ENCODE data around the gene ZDHHC14.

ZDHHC14 gene

DNA sequence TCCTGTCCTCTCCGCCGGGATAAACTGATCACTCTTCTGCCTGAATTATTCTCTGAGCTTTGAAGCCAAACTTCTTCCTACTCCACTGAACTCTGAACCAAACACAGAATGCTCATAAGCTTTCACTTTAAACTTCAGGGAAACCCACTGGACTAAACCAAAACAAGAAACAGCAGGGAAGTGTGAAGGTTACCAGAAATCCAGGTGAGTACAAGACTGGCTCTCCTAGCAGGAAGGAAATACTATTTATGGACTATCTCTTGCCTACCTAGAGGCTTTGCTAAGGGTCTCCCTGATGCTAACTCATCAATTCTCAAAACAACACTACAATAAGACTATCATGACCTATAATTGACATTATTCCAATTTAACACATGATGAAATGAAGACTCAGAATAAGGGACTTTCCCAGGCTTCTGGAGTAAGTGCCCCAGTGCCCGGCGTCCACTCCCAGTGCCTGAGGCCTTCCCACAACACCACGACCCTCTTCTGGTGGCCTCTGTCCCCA is 145.0 kb downstream of the ZDHHC14 start:
- Histone ChIP-seq H3K27ac (no peak overlapping the region), H2AFZ (ENCODE audit: low read depth) (no peak overlapping the region), H3K4me2 (no peak overlapping the region), H3K4me3 (IDR thresholded peaks at IDR 0.05; ENCODE audit: insufficient read depth, low read depth, low read length) (no peak overlapping the region), H3K79me2 (ENCODE audit: insufficient read depth, low read depth) (no peaks in the 10 kb centered on the region), H3K27me3 (ENCODE audit: insufficient read depth, low read depth) (no peaks in the 10 kb centered on the region), H3K36me3 (ENCODE audit: insufficient read depth) (no peaks in the 10 kb centered on the region), H3K9ac (no peak overlapping the region), H4K20me1 (ENCODE audit: insufficient read depth) (no peaks in the 10 kb centered on the region), H3K4me1 (ENCODE audit: low read depth, poor library complexity, severe bottlenecking) (peaks cover 10% of the 10 kb centered on the region)
- TF ChIP-seq, protein P1, sequence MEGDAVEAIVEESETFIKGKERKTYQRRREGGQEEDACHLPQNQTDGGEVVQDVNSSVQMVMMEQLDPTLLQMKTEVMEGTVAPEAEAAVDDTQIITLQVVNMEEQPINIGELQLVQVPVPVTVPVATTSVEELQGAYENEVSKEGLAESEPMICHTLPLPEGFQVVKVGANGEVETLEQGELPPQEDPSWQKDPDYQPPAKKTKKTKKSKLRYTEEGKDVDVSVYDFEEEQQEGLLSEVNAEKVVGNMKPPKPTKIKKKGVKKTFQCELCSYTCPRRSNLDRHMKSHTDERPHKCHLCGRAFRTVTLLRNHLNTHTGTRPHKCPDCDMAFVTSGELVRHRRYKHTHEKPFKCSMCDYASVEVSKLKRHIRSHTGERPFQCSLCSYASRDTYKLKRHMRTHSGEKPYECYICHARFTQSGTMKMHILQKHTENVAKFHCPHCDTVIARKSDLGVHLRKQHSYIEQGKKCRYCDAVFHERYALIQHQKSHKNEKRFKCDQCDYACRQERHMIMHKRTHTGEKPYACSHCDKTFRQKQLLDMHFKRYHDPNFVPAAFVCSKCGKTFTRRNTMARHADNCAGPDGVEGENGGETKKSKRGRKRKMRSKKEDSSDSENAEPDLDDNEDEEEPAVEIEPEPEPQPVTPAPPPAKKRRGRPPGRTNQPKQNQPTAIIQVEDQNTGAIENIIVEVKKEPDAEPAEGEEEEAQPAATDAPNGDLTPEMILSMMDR (conservative IDR thresholded peaks at IDR 0.05; ENCODE audit: low read depth, low read length), result no peak

DNA sequence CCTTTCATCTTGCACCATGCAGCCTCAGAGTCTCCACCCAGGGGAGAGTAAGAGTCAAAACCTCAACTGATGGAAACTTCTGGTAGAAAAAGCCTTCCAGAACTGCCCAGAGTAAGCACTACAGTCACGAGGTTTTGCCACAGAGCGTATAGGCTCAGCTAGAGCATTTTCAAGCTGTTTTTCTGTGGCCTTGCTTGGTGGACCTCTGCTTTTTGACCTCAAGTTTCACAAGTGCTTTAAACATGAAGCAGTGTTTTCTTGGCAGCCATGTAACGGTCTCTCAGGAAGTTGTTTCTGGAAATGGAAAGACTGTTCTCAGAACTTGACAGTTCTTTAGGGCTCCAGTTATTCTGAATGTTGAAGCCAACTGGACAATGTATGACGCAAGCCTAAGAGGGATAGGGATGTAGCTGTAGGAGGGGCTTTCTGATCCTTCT is 146.5 kb downstream of the ZDHHC14 start:
- H3K79me2 ChIP-seq (ENCODE audit: insufficient read depth, low read depth), result no peaks in the 10 kb centered on the region
- no peak overlapping the region for H2AFZ ChIP-seq (ENCODE audit: low read depth)
- H4K20me1 ChIP-seq (ENCODE audit: insufficient read depth), result no peaks in the 10 kb centered on the region
- H3K9ac ChIP-seq, result no peak overlapping the region
- H3K4me2 ChIP-seq, result no peak overlapping the region
- TF ChIP-seq, protein P1 (conservative IDR thresholded peaks at IDR 0.05; ENCODE audit: low read depth, low read length), result no peak
- no peak overlapping the region for H3K4me3 ChIP-seq (IDR thresholded peaks at IDR 0.05; ENCODE audit: insufficient read depth, low read depth, low read length)
- H3K4me1 ChIP-seq (ENCODE audit: low read depth, poor library complexity, severe bottlenecking), result peaks cover 10% of the 10 kb centered on the region
- H3K36me3 ChIP-seq (ENCODE audit: insufficient read depth), result no peaks in the 10 kb centered on the region
- no peaks in the 10 kb centered on the region for H3K27me3 ChIP-seq (ENCODE audit: insufficient read depth, low read depth)
- H3K27ac ChIP-seq, result no peak overlapping the region

DNA sequence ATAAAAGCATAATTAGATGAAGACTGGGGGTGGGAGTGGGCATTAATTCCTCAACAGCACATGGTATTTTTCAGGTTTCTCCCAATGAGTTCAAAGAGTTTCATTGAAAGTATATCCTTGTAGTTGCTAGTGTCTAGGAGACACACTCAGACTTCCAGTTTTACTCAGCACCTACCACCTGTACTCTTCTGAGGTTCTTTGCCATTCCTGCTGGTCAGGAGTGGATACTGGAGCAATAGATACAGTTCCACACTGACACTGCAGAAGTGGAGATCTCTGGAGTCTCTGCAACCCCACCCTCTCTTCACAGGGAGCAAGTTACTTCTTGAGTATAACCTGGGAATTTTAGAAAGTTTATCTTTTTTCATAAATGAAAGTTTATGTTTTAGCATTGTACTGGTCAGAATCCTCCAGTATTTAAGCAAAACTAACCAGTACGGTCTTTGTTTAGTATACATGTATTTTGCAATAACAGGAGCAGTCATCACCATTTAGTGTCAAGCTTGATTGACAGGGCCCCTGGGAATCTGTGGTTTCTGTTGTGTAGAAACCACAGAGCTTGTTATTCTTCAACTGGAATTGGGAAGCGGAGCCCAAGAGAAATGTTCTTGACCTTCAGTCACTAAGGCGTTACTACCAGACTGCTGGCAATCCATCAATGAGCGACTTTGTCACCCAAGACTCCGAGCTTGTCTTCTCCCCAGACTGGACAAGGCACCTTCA is 148.1 kb downstream of the ZDHHC14 start:
- no peak overlapping the region for H2AFZ ChIP-seq (ENCODE audit: low read depth)
- no peaks in the 10 kb centered on the region for H3K27me3 ChIP-seq (ENCODE audit: insufficient read depth, low read depth)
- no peak overlapping the region for H3K4me2 ChIP-seq
- H3K4me1 ChIP-seq (ENCODE audit: low read depth, poor library complexity, severe bottlenecking), result peaks cover 10% of the 10 kb centered on the region
- no peaks in the 10 kb centered on the region for H4K20me1 ChIP-seq (ENCODE audit: insufficient read depth)
- H3K27ac ChIP-seq, result no peak overlapping the region
- H3K36me3 ChIP-seq (ENCODE audit: insufficient read depth), result no peaks in the 10 kb centered on the region
- H3K79me2 ChIP-seq (ENCODE audit: insufficient read depth, low read depth), result no peaks in the 10 kb centered on the region
- H3K4me3 ChIP-seq (IDR thresholded peaks at IDR 0.05; ENCODE audit: insufficient read depth, low read depth, low read length), result no peak overlapping the region
- TF ChIP-seq, protein P1 (conservative IDR thresholded peaks at IDR 0.05; ENCODE audit: low read depth, low read length), result no peak
- H3K9ac ChIP-seq, result no peak overlapping the region

DNA sequence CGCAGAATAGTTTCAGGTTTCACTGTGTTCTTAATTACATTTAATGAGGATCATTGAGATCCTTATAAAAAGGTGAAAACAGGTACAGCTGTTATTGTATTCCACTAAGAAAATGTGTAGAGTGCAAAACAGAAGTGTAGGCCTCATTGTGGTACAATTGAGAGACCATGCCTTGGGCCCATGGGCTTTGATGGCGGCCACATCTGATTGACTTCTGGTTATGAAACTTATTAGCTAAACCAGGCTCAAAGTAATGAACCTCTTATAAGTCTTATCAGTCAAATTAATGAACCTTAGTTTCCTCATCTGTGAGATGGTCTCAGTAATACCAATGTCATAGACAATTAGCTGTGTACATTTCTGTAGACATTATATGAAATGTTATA is 148.7 kb downstream of the ZDHHC14 start:
- Histone ChIP-seq H3K4me1 (ENCODE audit: low read depth, poor library complexity, severe bottlenecking) (peaks cover 10% of the 10 kb centered on the region), H4K20me1 (ENCODE audit: insufficient read depth) (no peaks in the 10 kb centered on the region), H2AFZ (ENCODE audit: low read depth) (no peak overlapping the region), H3K9ac (no peak overlapping the region), H3K36me3 (ENCODE audit: insufficient read depth) (no peaks in the 10 kb centered on the region), H3K4me2 (no peak overlapping the region), H3K79me2 (ENCODE audit: insufficient read depth, low read depth) (no peaks in the 10 kb centered on the region), H3K27me3 (ENCODE audit: insufficient read depth, low read depth) (no peaks in the 10 kb centered on the region), H3K4me3 (IDR thresholded peaks at IDR 0.05; ENCODE audit: insufficient read depth, low read depth, low read length) (no peak overlapping the region), H3K27ac (no peak overlapping the region)
- TF ChIP-seq, protein P1 (conservative IDR thresholded peaks at IDR 0.05; ENCODE audit: low read depth, low read length), result no peak
